Liver (tissue), 9 donors: ENCODE measurements around the gene DTNB. TPM values are rescaled to one million over a fixed set of nuclear protein-coding genes. Genes with fewer than 3 reads are reported as not detected.

Experiments used
- DNase-seq: peaks from one replicate; pipeline ENCODE4 v3.0.0-alpha.2; 2017; ENCODE audit warnings: low spot score
- H3K27ac ChIP-seq, 2 donors: one replicate each; pipeline ENCODE4 v1.7.0; 2013; ENCODE audit warnings: inconsistent platforms in 2 of 2, low read length in 2 of 2, control low read depth in 1 of 2, low read depth in 1 of 2, mild to moderate bottlenecking in 1 of 2
- H3K27me3 ChIP-seq, 4 donors: one replicate each; pipeline versions ENCODE4 v1.6.1 to v1.7.0; 2013; ENCODE audit warnings: low read length in 3 of 4, inconsistent platforms in 1 of 4, mild to moderate bottlenecking in 1 of 4, moderate library complexity in 1 of 4; ENCODE audit not compliant: control insufficient read depth in 4 of 4, insufficient read depth in 4 of 4
- H3K36me3 ChIP-seq, 4 donors: one replicate each; pipeline versions ENCODE4 v1.6.1 to v1.7.0; 2013; ENCODE audit warnings: low read length in 3 of 4, mild to moderate bottlenecking in 3 of 4, low read depth in 1 of 4, moderate library complexity in 1 of 4; ENCODE audit not compliant: control insufficient read depth in 4 of 4, insufficient read depth in 3 of 4
- H3K4me1 ChIP-seq, 4 donors: one replicate each; pipeline versions ENCODE4 v1.6.1 to v1.7.0; 2013; ENCODE audit warnings: low read length in 3 of 4, mild to moderate bottlenecking in 3 of 4, moderate library complexity in 1 of 4; ENCODE audit not compliant: control insufficient read depth in 4 of 4, insufficient read depth in 4 of 4
- H3K4me3 ChIP-seq, 3 donors: one replicate each; pipeline versions ENCODE4 v1.6.1 to v1.7.0; 2013; ENCODE audit warnings: low read length in 3 of 3, control low read depth in 1 of 3, low read depth in 1 of 3, mild to moderate bottlenecking in 1 of 3
- H3K9ac ChIP-seq, 2 donors: one replicate each; pipeline ENCODE4 v1.7.0; 2013; ENCODE audit warnings: low read length in 2 of 2, mild to moderate bottlenecking in 2 of 2, moderate library complexity in 2 of 2, control low read depth in 1 of 2, low read depth in 1 of 2
- H3K9me3 ChIP-seq, 4 donors: one replicate each; pipeline versions ENCODE4 v1.6.1 to v1.7.0; 2013; ENCODE audit warnings: low read length in 3 of 4; ENCODE audit not compliant: control insufficient read depth in 4 of 4
- CTCF ChIP-seq: fragments of 150-350 bp; IDR thresholded peaks from 2 replicates; pipeline ENCODE4 v1.5.1; 2017; ENCODE audit warnings: improper control_type of control experiment, low read depth, low read length; ENCODE audit not compliant: missing input control
- EGR1 ChIP-seq, 2 donors: IDR thresholded peaks; 2 replicates each; pipeline ENCODE4 v1.6.1; 2016 to 2018; ENCODE audit warnings: antibody characterized with exemption in 2 of 2, low read depth in 2 of 2
- FOXA2 ChIP-seq: IDR thresholded peaks from 2 replicates; pipeline ENCODE4 v1.6.1; 2016; ENCODE audit warnings: antibody characterized with exemption
- GABPA ChIP-seq, 2 donors: IDR thresholded peaks in 1 of 2; conservative IDR thresholded peaks in 1 of 2; 2 replicates each; pipeline ENCODE4 v1.6.1; 2016; ENCODE audit warnings: antibody characterized with exemption in 2 of 2, mild to moderate bottlenecking in 1 of 2, moderate library complexity in 1 of 2
- HNF4A ChIP-seq, 2 donors: conservative IDR thresholded peaks; 2 replicates each; pipeline ENCODE4 v1.6.1; 2016; ENCODE audit warnings: antibody characterized with exemption in 2 of 2, mild to moderate bottlenecking in 2 of 2
- HNF4G ChIP-seq: IDR thresholded peaks from 2 replicates; pipeline ENCODE4 v1.6.1; 2016; ENCODE audit warnings: antibody characterized with exemption
- JUND ChIP-seq, 2 donors: IDR thresholded peaks; 2 replicates each; pipeline ENCODE4 v1.6.1; 2016; ENCODE audit warnings: antibody characterized with exemption in 2 of 2
- NR2F2 ChIP-seq: IDR thresholded peaks from 2 replicates; pipeline ENCODE4 v1.6.1; 2016; ENCODE audit warnings: antibody characterized with exemption
- RAD21 ChIP-seq, 2 donors: IDR thresholded peaks; 2 replicates each; pipeline ENCODE4 v1.6.1; 2016; ENCODE audit warnings: antibody characterized with exemption in 2 of 2, mild to moderate bottlenecking in 2 of 2
- RXRA ChIP-seq, 2 donors: IDR thresholded peaks; 2 replicates each; pipeline ENCODE4 v1.6.1; 2017 to 2018; ENCODE audit warnings: antibody characterized with exemption in 2 of 2, mild to moderate bottlenecking in 1 of 2
- TAF1 ChIP-seq: conservative IDR thresholded peaks from 2 replicates; pipeline ENCODE4 v1.6.1; 2016; ENCODE audit warnings: antibody characterized with exemption, mild to moderate bottlenecking
- YY1 ChIP-seq: IDR thresholded peaks from 2 replicates; pipeline ENCODE4 v1.6.1; 2016; ENCODE audit warnings: antibody characterized with exemption, mild to moderate bottlenecking
- WGBS: extraction: QIAGEN DNeasy Blood & Tissue Kit; methylation state at CpG from one replicate; pipeline ENCODE4 v1.1.7; 2013; 5-methylcytosine and 5-hydroxymethylcytosine counted together
- polyA plus RNA-seq, 2 donors: library from polyadenylated mRNA; stranded (reverse) in 1 of 2; unstranded in 1 of 2; fragments of 200-250 nt in 1 of 2; fragments of >200 nt in 1 of 2; fragmentation: Nextera tagmentation in 1 of 2; extraction: Ambion mirVana in 1 of 2; gene quantifications; one replicate each; pipeline versions ENCODE4 v1.2.1 to v1.2.3, GENCODE V29; 2013 to 2015
- total RNA-seq, 2 donors: library from RNA; depleted of rRNA; stranded (reverse); fragments of >200 nt; gene quantifications; one replicate each; pipeline ENCODE4 v1.2.3, GENCODE V29; 2014
- TF ChIP-seq, protein P1 (sequence below): IDR thresholded peaks from 2 replicates; pipeline ENCODE4 v1.6.1; 2016; ENCODE audit warnings: antibody characterized with exemption
- TF ChIP-seq, protein P2 (sequence below): IDR thresholded peaks from 2 replicates; pipeline ENCODE4 v1.6.1; 2016; ENCODE audit warnings: antibody characterized with exemption
- TF ChIP-seq, protein P3 (sequence below): IDR thresholded peaks from 2 replicates; pipeline ENCODE4 v1.6.1; 2016; ENCODE audit warnings: antibody characterized with exemption
- donor health status: healthy.
- donor health status: healthy.
- donor health status: healthy.
- donor health status: healthy.
- donor health status: healthy.

The DTNB gene
- total and polyA plus RNA-seq, 4 donors: 3.3 to 10.5 (median 6.4) TPM

DNA sequence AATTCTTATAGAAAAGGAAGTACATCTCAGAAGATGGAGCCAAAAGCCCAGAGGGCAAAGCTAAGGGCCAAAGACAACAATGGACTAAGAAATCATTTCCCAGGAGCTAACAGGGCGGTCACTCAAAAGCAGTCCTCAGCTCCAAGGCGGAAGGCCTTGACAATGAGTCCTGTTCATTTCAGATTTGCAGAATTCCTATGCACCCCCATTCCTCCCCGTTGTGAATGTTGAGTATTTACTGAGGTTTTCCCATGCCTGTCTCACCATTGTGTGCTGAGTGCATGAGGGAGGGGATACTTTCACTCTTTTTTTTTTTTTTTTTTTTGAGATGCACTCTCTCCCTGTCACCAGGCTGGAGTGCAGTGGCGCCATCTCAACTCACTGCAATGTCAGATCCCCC, 18.8 kb upstream of the DTNB start:
- WGBS: 83% methylated on average over 4 of the region's 4 CpGs
- Histone ChIP-seq H3K27ac (no peak overlapping the region), H3K9ac (no peak overlapping the region), H3K9me3 (no peaks in the 10 kb centered on the region), H3K36me3 (no peaks in the 10 kb centered on the region), H3K27me3 (no peaks in the 10 kb centered on the region), H3K4me3 (no peak overlapping the region), H3K4me1 (no peaks in the 10 kb centered on the region)
- no peak for DNase-seq
- no peak for TF ChIP-seq HNF4G
- TF ChIP-seq RAD21 (IDR thresholded peaks at IDR 0.05): no peak
- TF ChIP-seq YY1: no peak
- no peak for TF ChIP-seq RXRA (IDR thresholded peaks at IDR 0.05)
- TF ChIP-seq, protein P1, sequence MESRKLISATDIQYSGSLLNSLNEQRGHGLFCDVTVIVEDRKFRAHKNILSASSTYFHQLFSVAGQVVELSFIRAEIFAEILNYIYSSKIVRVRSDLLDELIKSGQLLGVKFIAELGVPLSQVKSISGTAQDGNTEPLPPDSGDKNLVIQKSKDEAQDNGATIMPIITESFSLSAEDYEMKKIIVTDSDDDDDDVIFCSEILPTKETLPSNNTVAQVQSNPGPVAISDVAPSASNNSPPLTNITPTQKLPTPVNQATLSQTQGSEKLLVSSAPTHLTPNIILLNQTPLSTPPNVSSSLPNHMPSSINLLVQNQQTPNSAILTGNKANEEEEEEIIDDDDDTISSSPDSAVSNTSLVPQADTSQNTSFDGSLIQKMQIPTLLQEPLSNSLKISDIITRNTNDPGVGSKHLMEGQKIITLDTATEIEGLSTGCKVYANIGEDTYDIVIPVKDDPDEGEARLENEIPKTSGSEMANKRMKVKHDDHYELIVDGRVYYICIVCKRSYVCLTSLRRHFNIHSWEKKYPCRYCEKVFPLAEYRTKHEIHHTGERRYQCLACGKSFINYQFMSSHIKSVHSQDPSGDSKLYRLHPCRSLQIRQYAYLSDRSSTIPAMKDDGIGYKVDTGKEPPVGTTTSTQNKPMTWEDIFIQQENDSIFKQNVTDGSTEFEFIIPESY: no peak
- no peak for TF ChIP-seq FOXA2

- Histone ChIP-seq H3K4me1 (peaks cover 0 to 7% (median 0%) of the 10 kb centered on the region in 4 donors), H3K9me3 (no peaks in the 10 kb centered on the region), H3K9ac (no peak overlapping the region), H3K36me3 (no peaks in the 10 kb centered on the region), H3K27ac (no peak overlapping the region), H3K27me3 (no peaks in the 10 kb centered on the region), H3K4me3 (no peak overlapping the region)
- TF ChIP-seq, protein P2, sequence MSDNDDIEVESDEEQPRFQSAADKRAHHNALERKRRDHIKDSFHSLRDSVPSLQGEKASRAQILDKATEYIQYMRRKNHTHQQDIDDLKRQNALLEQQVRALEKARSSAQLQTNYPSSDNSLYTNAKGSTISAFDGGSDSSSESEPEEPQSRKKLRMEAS: no peak
- TF ChIP-seq FOXA2 (no peak), NR2F2 (no peak), HNF4A (conservative IDR thresholded peaks at IDR 0.05) (no peak), CTCF (no peak), HNF4G (no peak), JUND (IDR thresholded peaks at IDR 0.05) (no peak)
- TF ChIP-seq, protein P3, sequence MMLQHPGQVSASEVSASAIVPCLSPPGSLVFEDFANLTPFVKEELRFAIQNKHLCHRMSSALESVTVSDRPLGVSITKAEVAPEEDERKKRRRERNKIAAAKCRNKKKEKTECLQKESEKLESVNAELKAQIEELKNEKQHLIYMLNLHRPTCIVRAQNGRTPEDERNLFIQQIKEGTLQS: no peak
- DNase-seq: no peak
- 75% methylated on average over 1 of the region's 1 CpG for WGBS
Observed at GRCh38 chr2:25690058-25690457, 16.7 kb upstream of the DTNB start.

DNA sequence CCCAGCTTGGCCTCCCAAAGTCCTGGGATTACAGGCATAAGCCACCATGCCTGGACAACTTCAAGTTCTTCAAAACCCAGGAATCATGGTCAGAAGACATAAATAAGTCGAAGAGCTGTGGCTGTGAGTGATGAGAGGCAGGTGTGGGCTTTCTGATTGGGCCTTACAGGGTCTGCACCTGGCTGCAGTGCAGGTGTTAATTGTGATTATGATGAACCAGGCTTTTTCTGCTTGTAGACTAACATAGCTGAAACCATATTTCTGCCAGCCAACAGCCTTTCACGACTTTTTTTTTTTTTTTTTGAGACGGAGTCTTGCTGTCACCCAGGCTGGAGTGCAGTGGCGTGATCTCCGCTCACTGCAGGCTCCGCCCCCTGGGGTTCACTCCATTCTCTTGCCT, 14.9 kb upstream of the DTNB start:
- H3K4me3 ChIP-seq: no peak overlapping the region
- no peaks in the 10 kb centered on the region for H3K36me3 ChIP-seq
- no peaks in the 10 kb centered on the region for H3K27me3 ChIP-seq
- H3K9me3 ChIP-seq: no peaks in the 10 kb centered on the region
- H3K4me1 ChIP-seq: peaks cover 0 to 7% (median 0%) of the 10 kb centered on the region in 4 donors
- H3K27ac ChIP-seq: no peak overlapping the region
- DNase-seq: no peak
- 91% methylated on average over 6 of the region's 6 CpGs for WGBS
- H3K9ac ChIP-seq: no peak overlapping the region
- TF ChIP-seq, protein P2: no peak
- no peak for TF ChIP-seq HNF4G
- TF ChIP-seq, protein P1: no peak
- TF ChIP-seq NR2F2: no peak
- no peak for TF ChIP-seq EGR1 (IDR thresholded peaks at IDR 0.05; ENCODE audit: low read depth in 2 of 2)
- TF ChIP-seq, protein P3: no peak
- no peak for TF ChIP-seq TAF1
- TF ChIP-seq RAD21 (IDR thresholded peaks at IDR 0.05): no peak
- no peak for TF ChIP-seq CTCF
- TF ChIP-seq GABPA (IDR thresholded peaks at IDR 0.05 in 1 of 2, conservative IDR thresholded peaks at IDR 0.05 in 1 of 2): no peak
- no peak for TF ChIP-seq RXRA (IDR thresholded peaks at IDR 0.05)
